Fibroblast of skin of scalp (primary cell): Measurements from ENCODE around the gene CES1.
"Not testable (repeated sequence)": the region's sequence is repeated elsewhere in the genome, so short reads cannot be mapped to it uniquely, and the experiment has no call there.

Experiments used
- DNase-seq: peaks from one replicate; pipeline ENCODE4 v3.0.0-alpha.2; 2013

The CES1 gene

GRCh38 chr16:55830658-55831294 is 2.1 kb downstream of the CES1 start:
- DNase-seq = no peak

GRCh38 chr16:55829232-55829631 is 3.7 kb downstream of the CES1 start:
- not testable (repeated sequence) for DNase-seq

- DNase-seq = no peak
Measured at GRCh38 chr16:55828680-55829079, 4.2 kb downstream of the CES1 start.

GRCh38 chr16:55825115-55825728 is 7.7 kb downstream of the CES1 start:
- no peak for DNase-seq

GRCh38 chr16:55824473-55825000 is 8.4 kb downstream of the CES1 start:
- no peak for DNase-seq

GRCh38 chr16:55822280-55822810 is 10.6 kb downstream of the CES1 start:
- DNase-seq = no peak

GRCh38 chr16:55821210-55821609 is 11.7 kb downstream of the CES1 start:
- no peak for DNase-seq

- DNase-seq = no peak
Measured at GRCh38 chr16:55820615-55821014, 12.3 kb downstream of the CES1 start.

GRCh38 chr16:55817236-55817912 is 15.5 kb downstream of the CES1 start:
- no peak for DNase-seq

- DNase-seq = not testable (repeated sequence)
Measured at GRCh38 chr16:55816222-55816621, 16.7 kb downstream of the CES1 start.

- DNase-seq = no peak
Measured at GRCh38 chr16:55815320-55815719, 17.6 kb downstream of the CES1 start.

- DNase-seq = not testable (repeated sequence)
Measured at GRCh38 chr16:55814174-55814573, 18.7 kb downstream of the CES1 start.

- DNase-seq = not testable (repeated sequence)
Measured at GRCh38 chr16:55813730-55814129, 19.2 kb downstream of the CES1 start.

GRCh38 chr16:55812951-55813350 is 19.9 kb downstream of the CES1 start:
- DNase-seq = no peak

- no peak for DNase-seq
Measured at GRCh38 chr16:55811811-55812210, 21.1 kb downstream of the CES1 start.

GRCh38 chr16:55810451-55810961 is 22.4 kb downstream of the CES1 start:
- DNase-seq = no peak

GRCh38 chr16:55809851-55810250 is 23.0 kb downstream of the CES1 start:
- DNase-seq = no peak

GRCh38 chr16:55809386-55809785 is 23.5 kb downstream of the CES1 start:
- no peak for DNase-seq

- not testable (repeated sequence) for DNase-seq
Measured at GRCh38 chr16:55808286-55808685, 24.6 kb downstream of the CES1 start.

GRCh38 chr16:55805104-55805503 is 27.8 kb downstream of the CES1 start:
- not testable (repeated sequence) for DNase-seq

GRCh38 chr16:55803681-55804080 is 29.2 kb downstream of the CES1 start:
- not testable (repeated sequence) for DNase-seq

GRCh38 chr16:55792934-55793374 is 39.9 kb downstream of the CES1 start:
- not testable (repeated sequence) for DNase-seq

GRCh38 chr16:55791512-55791911 is 41.4 kb downstream of the CES1 start:
- DNase-seq = not testable (repeated sequence)
